ENCODE data around the gene FER.

Gene FER

DNA sequence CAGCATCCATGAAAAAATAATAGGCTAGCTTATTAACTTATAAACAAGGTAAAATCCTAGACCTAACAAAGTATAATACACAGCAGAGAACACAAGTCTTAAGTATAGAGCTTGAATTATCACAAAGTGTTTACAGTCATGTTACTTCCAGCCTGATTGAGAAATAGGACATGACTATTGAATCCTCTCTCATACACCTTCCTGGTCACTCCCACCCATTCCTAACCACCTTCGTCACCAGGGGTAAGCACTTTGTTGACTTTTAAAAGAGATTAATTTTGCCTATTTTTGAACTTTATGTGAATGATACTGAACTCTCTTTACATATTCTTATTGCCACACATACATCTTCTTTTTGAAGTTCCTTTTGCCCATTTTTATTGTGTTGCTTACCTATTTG lies 336.2 kb downstream of the FER start:
- intact Hi-C loops (cut with DNase I) = no loop called here
- no peak for DNase-seq

DNA sequence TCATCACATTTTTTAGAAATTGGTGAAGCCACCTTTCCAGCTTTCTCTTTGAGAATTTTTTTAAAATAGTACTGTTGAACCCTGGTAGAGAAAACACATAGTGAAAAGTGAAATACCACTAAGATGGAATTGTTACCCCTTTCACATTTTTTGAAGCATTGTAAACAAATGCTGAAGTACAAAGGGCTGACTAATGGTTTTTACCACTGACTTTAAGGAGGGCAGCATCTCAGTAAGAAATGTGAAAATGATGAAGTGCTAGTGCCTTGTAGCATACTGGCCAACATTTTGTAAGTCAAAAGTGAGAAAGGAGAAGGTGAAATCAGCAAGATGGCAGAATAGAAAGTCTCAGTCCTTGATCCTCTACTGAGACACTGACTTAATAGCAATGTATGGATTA lies 341.5 kb downstream of the FER start:
- DNase-seq = no peak
- intact Hi-C loops (cut with DNase I) = no loop called here

GRCh38 chr5:109099081-109099480 lies 351.4 kb downstream of the FER start:
- DNase-seq = no peak
- intact Hi-C loops (cut with DNase I) = no loop called here

DNA sequence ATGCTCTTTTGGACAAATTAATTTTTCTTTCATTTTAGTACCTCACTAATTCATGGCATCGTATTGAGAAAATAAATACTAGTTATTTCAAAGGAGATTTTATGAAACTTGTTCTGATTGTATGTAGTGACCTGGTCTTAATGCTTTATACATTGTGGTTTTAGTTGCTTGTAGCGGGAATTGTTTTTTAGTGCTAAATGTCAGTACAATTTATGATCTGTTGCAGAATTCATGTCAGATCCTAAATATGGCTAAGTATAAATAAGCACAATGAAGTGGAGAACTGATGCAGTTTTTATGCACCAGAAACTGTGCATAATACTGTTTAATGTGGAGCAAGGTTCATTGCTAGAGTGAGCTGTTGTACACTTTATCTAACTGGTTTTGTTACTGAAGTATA lies 353.3 kb downstream of the FER start:
- no peak for DNase-seq
- intact Hi-C loops (cut with DNase I) = no loop called here

- DNase-seq = no peak
- intact Hi-C loops (cut with DNase I) = no loop called here
These were observed 354.5 kb downstream of the FER start for GRCh38 chr5:109102096-109102690.

DNA sequence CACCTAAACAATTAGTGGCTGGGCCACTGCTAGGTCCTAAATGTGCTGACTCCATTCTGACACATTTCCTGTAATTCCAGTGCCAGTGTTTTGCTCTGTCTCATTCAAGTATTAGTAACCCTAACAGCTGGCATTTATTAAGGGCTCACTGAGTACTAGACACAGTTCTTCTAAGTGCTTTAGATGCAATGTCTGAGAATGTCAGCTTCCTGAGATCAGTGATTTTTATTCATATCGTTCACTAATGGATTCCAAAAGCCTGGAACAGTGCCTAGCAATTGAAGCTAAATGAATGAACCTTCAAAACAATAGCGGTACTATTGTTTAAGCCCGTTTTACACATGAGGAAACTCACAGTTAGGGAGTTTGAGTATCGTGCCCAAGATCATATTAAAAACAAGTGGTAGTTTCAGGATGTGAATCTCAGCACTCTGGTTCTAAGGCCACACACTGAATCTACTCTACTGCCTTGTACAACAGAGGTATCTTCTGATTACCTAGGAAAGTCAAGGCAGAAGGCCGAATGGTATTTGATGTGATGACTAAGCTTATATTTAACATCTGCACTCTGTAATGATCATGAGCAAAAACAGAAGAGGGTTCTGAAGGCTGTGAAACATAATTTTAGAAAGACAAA lies 358.1 kb downstream of the FER start:
- DNase-seq = no peak
- intact Hi-C loops (cut with DNase I) = no loop called here

DNA sequence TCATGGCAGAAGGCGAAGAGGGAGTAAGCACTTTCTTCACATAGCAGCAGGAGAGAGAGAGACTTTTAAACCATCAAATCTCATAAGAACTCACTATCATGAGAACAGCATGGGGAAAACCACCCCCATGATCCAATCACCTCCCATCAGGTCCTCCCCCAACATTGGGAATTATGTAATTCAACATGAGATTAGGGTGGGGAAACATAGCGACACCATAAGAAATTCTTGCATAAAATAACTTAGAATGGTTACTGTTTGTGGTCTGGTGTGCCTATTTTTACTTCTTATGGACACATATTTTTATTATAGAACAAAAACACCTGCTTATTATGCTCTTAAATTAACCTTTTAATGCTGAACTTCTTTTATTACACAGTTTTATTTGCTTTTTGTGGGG lies 364.0 kb downstream of the FER start:
- no peak for DNase-seq
- intact Hi-C loops (cut with DNase I) = no loop called here

GRCh38 chr5:109113608-109114007 lies 365.9 kb downstream of the FER start:
- DNase-seq = no peak
- intact Hi-C loops (cut with DNase I) = no loop called here

GRCh38 chr5:109121225-109121624 lies 373.5 kb downstream of the FER start:
- no peak for DNase-seq
- intact Hi-C loops (cut with DNase I) = no loop called here

- intact Hi-C loops (cut with DNase I) = no loop called here
- DNase-seq = no peak
These were observed 378.2 kb downstream of the FER start for GRCh38 chr5:109125755-109126429.

GRCh38 chr5:109126481-109126880 lies 378.8 kb downstream of the FER start:
- intact Hi-C loops (cut with DNase I) = no loop called here
- no peak for DNase-seq

DNA sequence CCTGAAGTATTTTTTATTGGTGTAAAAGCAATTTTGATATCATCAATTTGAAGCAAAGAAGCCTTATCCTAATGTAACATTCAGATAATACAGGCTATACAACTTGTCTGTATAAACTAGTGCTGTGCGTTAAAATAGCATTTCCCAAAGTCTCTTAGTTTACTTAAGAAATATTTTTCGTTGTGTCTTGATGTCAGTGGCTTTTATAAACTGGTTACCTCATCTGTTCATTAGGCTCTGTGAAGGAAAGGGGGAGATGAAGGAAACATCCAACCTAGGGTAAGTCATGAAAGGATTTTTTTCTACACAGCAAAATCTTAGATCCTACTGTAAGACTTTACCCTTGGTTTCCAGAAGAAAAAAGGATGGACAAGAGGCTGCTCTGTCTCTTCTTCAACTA lies 389.2 kb downstream of the FER start:
- DNase-seq = no peak
- intact Hi-C loops (cut with DNase I) = no loop called here

- intact Hi-C loops (cut with DNase I) = no loop called here
- no peak for DNase-seq
These were observed 393.8 kb downstream of the FER start for GRCh38 chr5:109141222-109142200.

GRCh38 chr5:109143031-109143430 lies 395.3 kb downstream of the FER start:
- intact Hi-C loops (cut with DNase I) = no loop called here
- no peak for DNase-seq

DNA sequence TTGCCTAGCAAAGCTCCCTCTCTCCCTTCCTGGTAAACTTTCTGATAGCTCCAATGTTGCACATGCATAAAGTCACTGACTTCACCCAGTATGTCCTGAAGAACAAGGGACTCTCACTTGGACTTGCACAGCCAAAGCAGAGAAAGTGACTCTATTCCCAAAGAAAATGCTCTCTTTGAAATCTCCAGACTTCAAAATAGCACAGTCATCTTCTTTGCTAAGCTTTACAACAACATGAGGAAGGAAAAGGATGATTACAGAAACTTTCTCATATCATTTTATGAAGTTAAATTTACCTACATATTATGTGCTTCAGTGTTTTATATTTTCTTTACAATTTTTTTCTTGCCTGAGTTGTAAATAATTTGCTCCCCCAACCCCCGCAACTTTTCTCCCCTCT lies 397.4 kb downstream of the FER start:
- DNase-seq = no peak
- intact Hi-C loops (cut with DNase I) = no loop called here

GRCh38 chr5:109146591-109146990 lies 398.9 kb downstream of the FER start:
- no peak for DNase-seq
- intact Hi-C loops (cut with DNase I) = no loop called here

DNA sequence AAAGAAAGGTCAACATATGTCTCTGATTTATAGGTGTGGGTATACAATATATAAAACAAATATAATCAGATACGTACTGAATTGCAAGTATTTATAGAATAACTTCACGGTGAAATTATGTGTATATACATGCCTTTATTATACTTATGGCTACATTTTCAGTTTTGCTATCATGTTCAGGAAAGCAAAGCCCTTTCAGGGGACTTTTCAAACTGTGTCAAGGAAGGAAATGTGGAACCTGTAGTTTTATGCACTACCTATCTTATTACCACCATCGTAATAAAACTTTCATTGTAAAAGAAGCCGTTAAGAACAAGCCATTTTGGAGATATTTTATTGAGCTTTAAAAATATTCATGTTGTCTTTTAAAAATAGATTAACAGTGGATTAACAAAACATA lies 404.9 kb downstream of the FER start:
- DNase-seq = no peak
- intact Hi-C loops (cut with DNase I) = no loop called here

- intact Hi-C loops (cut with DNase I) = no loop called here
- no peak for DNase-seq
These were observed 407.9 kb downstream of the FER start for GRCh38 chr5:109155625-109156024.

GRCh38 chr5:109156885-109157284 lies 409.2 kb downstream of the FER start:
- intact Hi-C loops (cut with DNase I) = no loop called here
- DNase-seq = no peak

DNA sequence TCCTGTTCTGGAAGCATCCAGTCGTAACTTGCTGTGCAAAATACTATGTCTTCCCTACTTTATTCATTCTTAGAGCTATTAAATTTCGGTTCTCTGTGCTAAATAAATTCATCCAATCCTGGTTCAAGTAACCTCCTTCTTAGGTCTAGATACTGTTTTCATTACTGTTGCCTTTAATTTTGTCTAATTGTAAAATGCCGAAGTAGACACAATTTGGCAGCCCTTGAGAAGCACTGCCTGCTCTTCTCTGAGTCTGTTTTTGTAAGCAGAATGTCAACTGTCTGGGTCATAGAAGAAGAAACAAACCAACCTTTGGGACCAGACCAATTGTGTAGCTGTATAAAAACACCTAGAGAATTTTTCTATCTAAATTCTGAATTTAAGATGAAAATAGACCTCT lies 412.8 kb downstream of the FER start:
- no peak for DNase-seq
- intact Hi-C loops (cut with DNase I) = no loop called here
